Peyer's patch (tissue), 4 donors: ENCODE measurements around the gene TOP3B. TPM values are rescaled to one million over a fixed set of nuclear protein-coding genes. Genes with fewer than 3 reads are reported as not detected.
A peak's percentile ranks its signal among the peaks of the same experiment; 100 is the strongest.

ENCODE experiments used
- DNase-seq, 3 donors: peaks; one replicate each; pipeline ENCODE4 v3.0.0-alpha.2; 2017 to 2019
- H3K27ac ChIP-seq, 4 donors: fragments of 200-600 bp; sonication (generic); one replicate each; pipeline ENCODE4 v1.5.1; 2016 to 2019
- H3K27me3 ChIP-seq, 2 donors: fragments of 200-600 bp; sonication (generic); one replicate each; pipeline ENCODE4 v1.5.1; 2019
- H3K36me3 ChIP-seq, 3 donors: fragments of 200-600 bp; sonication (generic); one replicate each; pipeline ENCODE4 v1.5.1; 2016 to 2019
- H3K4me1 ChIP-seq, 4 donors: fragments of 200-600 bp; sonication (generic); one replicate each; pipeline ENCODE4 v1.5.1; 2016 to 2019
- H3K4me3 ChIP-seq, 4 donors: fragments of 200-600 bp; sonication (generic); 1 replicate in 3 of 4; 2 replicates in 1 of 4; pipeline ENCODE4 v1.5.1; 2016 to 2019; ENCODE audit warnings: mild to moderate bottlenecking in 1 of 4
- H3K9me3 ChIP-seq, 4 donors: fragments of 200-600 bp; sonication (generic); one replicate each; pipeline ENCODE4 v1.5.1; 2016 to 2019; ENCODE audit warnings: mild to moderate bottlenecking in 1 of 4
- CTCF ChIP-seq, 6 experiments: fragments of 450-650 bp in 4 of 6; fragments of 200-600 bp in 2 of 6; sonication (generic) in 1 of 6; IDR thresholded peaks; one replicate each; pipeline ENCODE4 v1.5.1; 2017 to 2019; ENCODE audit warnings: antibody characterized with exemption in 6 of 6, mild to moderate bottlenecking in 3 of 6, moderate library complexity in 1 of 6
- POLR2A ChIP-seq, 2 donors: fragments of 450-650 bp; IDR thresholded peaks; one replicate each; pipeline ENCODE4 v1.5.1; 2017; ENCODE audit warnings: antibody characterized with exemption in 2 of 2, mild to moderate bottlenecking in 2 of 2, moderate library complexity in 2 of 2
- total RNA-seq, 4 donors: library from RNA; depleted of rRNA; stranded (reverse); fragments of >200 nt; gene quantifications; one replicate each; pipeline ENCODE4 v1.1.0, GENCODE V29; 2016

The TOP3B gene
- total RNA-seq, 4 donors from 2014 or later = 53.6 to 91.6 (median 80.2) TPM

DNA sequence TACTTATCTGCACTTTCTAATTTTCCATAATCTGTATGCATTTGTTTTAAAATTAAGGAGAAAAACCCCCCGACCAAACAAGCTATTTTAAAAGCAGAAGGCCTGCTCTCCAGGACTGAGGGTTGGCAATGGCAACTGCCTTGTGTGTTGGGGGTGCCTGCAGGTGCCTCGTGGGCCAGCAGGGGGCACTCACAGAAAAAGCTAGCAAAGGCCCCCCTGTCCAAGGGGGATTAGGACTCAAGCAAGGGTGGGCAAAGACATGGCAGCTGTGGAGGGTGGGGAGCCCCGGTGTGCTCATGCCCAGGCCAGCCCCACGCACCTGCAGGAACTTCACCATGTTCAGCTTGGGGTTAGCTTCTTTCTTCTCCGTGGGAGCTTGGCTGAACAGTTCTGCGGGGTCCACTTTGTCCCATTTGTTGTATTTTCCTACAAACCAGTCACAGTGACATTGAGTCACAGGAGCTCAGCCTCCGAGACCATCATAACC, 10.3 kb downstream of the TOP3B start:
- Histone ChIP-seq H3K27ac (no peak overlapping the region), H3K4me3 (no peak overlapping the region), H3K27me3 (no peaks in the 10 kb centered on the region), H3K4me1 (no peaks in the 10 kb centered on the region), H3K36me3 (peaks cover 0 to 76% (median 0%) of the 10 kb centered on the region in 3 donors), H3K9me3 (no peaks in the 10 kb centered on the region)
- DNase-seq = peak in 2 of 3 donors; percentile 56 to 65
- peak; percentile 30 to 84 (median 58) for TF ChIP-seq CTCF (IDR thresholded peaks at IDR 0.05)
- no peak for TF ChIP-seq POLR2A (IDR thresholded peaks at IDR 0.05)

DNA sequence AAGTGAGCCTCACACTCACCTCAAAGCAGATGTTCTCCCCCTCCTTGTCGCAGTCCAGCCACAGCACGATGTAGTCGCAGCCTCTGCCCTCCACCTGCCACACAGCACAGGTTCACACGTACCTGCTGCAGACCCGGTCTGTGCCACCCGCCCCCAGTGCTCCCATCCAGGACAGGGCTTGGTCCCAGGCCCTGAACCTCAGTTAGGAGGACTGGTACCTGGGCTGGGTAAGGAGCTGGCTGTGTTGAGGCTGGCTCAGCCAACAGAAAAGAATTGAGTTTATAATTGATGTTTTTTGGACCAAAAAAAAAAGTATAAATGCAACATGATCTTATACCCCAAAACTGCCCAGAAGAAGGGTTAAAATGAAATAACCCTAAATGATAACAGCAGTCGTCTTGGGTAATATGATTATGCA, 10.7 kb downstream of the TOP3B start:
- Histone ChIP-seq H3K4me3 (no peak overlapping the region), H3K27me3 (no peaks in the 10 kb centered on the region), H3K4me1 (no peaks in the 10 kb centered on the region), H3K27ac (no peak overlapping the region), H3K9me3 (no peaks in the 10 kb centered on the region), H3K36me3 (peaks cover 0 to 81% (median 0%) of the 10 kb centered on the region in 3 donors)
- no peak for DNase-seq
- TF ChIP-seq CTCF (IDR thresholded peaks at IDR 0.05) (no peak), POLR2A (IDR thresholded peaks at IDR 0.05) (no peak)

- Histone ChIP-seq H3K4me3 (no peak overlapping the region), H3K9me3 (no peaks in the 10 kb centered on the region), H3K27me3 (no peaks in the 10 kb centered on the region), H3K27ac (no peak overlapping the region), H3K36me3 (peaks cover 0 to 90% (median 0%) of the 10 kb centered on the region in 3 donors), H3K4me1 (no peaks in the 10 kb centered on the region)
- DNase-seq = no peak
- TF ChIP-seq POLR2A (IDR thresholded peaks at IDR 0.05) (no peak), CTCF (IDR thresholded peaks at IDR 0.05) (no peak)
These were observed 11.6 kb downstream of the TOP3B start for GRCh38 chr22:21970800-21971617.

- TF ChIP-seq POLR2A (IDR thresholded peaks at IDR 0.05) (no peak), CTCF (IDR thresholded peaks at IDR 0.05) (no peak)
- no peaks in the 10 kb centered on the region for H3K4me1 ChIP-seq
- no peak overlapping the region for H3K27ac ChIP-seq
- peaks cover 0 to 98% (median 0%) of the 10 kb centered on the region in 3 donors for H3K36me3 ChIP-seq
- no peaks in the 10 kb centered on the region for H3K27me3 ChIP-seq
- no peaks in the 10 kb centered on the region for H3K9me3 ChIP-seq
- no peak overlapping the region for H3K4me3 ChIP-seq
- DNase-seq = no peak
These were observed 12.4 kb downstream of the TOP3B start for GRCh38 chr22:21970037-21970799.

- no peaks in the 10 kb centered on the region for H3K4me1 ChIP-seq
- no peak for DNase-seq
- no peaks in the 10 kb centered on the region for H3K9me3 ChIP-seq
- H3K27me3 ChIP-seq = no peaks in the 10 kb centered on the region
- peaks cover 0 to 99% (median 0%) of the 10 kb centered on the region in 3 donors for H3K36me3 ChIP-seq
- no peak overlapping the region for H3K4me3 ChIP-seq
- H3K27ac ChIP-seq = no peak overlapping the region
- TF ChIP-seq CTCF (IDR thresholded peaks at IDR 0.05) = no peak
- no peak for TF ChIP-seq POLR2A (IDR thresholded peaks at IDR 0.05)
These were observed 14.0 kb downstream of the TOP3B start for GRCh38 chr22:21968452-21969129.
